ENCODE results near the gene PPP5C. TPM values are rescaled to one million over a fixed set of nuclear protein-coding genes. Genes with fewer than 3 reads are reported as not detected.

The PPP5C gene
- total RNA-seq, 2 donors from 2014 or later = 56.6 to 73.7 TPM

GRCh38 chr19:46345157-46345556 lies 1.7 kb upstream of the PPP5C start:
- DNase-seq (no peak), ATAC-seq (replicated peaks in 1 of 2) (no peak)
- H3K27me3 Mint-ChIP-seq (ENCODE audit: low read depth) = no peaks in the 10 kb centered on the region
- H3K9me3 Mint-ChIP-seq = no peaks in the 10 kb centered on the region
- H3K4me1 Mint-ChIP-seq (ENCODE audit: low read depth) = peaks cover 42% of the 10 kb centered on the region
- H3K4me3 Mint-ChIP-seq = peak overlapping the region; percentile 89 to 95
- H3K36me3 Mint-ChIP-seq (ENCODE audit: insufficient read depth in 2 of 2) = peaks cover 3 to 12% of the 10 kb centered on the region in 2 donors
- no peak overlapping the region for H3K27ac Mint-ChIP-seq

- DNase-seq = no peak
- ATAC-seq (replicated peaks in 1 of 2) = no peak
- H3K4me3 Mint-ChIP-seq = peak overlapping the region; percentile 89 to 95
- peak overlapping the region; percentile 88 for H3K27ac Mint-ChIP-seq
- no peaks in the 10 kb centered on the region for H3K27me3 Mint-ChIP-seq (ENCODE audit: low read depth)
- H3K9me3 Mint-ChIP-seq = no peaks in the 10 kb centered on the region
- peaks cover 3 to 12% of the 10 kb centered on the region in 2 donors for H3K36me3 Mint-ChIP-seq (ENCODE audit: insufficient read depth in 2 of 2)
- peaks cover 65% of the 10 kb centered on the region for H3K4me1 Mint-ChIP-seq (ENCODE audit: low read depth)
Observed at GRCh38 chr19:46347572-46347883, 641 bp downstream of the PPP5C start.

GRCh38 chr19:46347985-46348384 lies 1.1 kb downstream of the PPP5C start:
- peak overlapping the region; percentile 88 for H3K27ac Mint-ChIP-seq
- H3K27me3 Mint-ChIP-seq (ENCODE audit: low read depth) = no peaks in the 10 kb centered on the region
- peaks cover 3 to 12% of the 10 kb centered on the region in 2 donors for H3K36me3 Mint-ChIP-seq (ENCODE audit: insufficient read depth in 2 of 2)
- H3K4me3 Mint-ChIP-seq = peak overlapping the region; percentile 89 to 95
- DNase-seq (no peak), ATAC-seq (replicated peaks in 1 of 2) (no peak)
- H3K4me1 Mint-ChIP-seq (ENCODE audit: low read depth) = peaks cover 65% of the 10 kb centered on the region
- no peaks in the 10 kb centered on the region for H3K9me3 Mint-ChIP-seq

DNA sequence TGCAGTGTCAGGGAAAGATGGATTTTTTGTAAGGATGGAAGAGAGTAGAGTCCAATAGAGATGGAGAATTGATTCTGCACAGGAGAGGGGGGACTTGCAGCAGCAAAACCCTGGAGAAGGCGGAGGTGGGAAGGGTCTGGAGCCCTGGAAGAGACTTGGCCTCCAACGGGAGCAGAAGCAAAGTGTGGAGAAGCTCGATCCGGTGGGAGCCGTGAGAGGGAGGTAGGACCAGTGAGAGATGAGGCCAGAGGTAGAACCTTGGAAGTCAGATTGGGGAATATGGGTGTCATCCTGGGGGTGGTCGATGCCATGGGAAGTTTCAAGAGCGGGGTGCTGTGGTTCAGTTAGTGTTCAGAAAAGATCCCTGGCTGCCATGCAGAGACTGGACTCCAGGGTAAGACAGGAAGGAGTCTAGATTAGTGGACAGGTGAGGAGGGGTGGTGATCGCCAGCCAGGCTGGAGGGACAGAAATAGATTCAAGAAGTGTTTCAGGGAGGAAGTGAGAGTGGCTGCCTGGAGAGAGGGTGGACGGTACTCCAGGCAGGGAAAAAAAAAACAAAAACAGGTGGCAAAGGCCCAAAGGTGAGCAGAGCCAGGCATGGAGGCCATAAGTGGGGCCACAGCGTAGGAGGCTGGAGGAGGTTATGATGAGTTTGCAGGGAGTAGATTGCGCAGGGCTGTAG lies 2.6 kb downstream of the PPP5C start:
- peak overlapping the region; percentile 71 to 95 for H3K4me3 Mint-ChIP-seq
- ATAC-seq (replicated peaks in 1 of 2) (no peak), DNase-seq (no peak)
- no peaks in the 10 kb centered on the region for H3K9me3 Mint-ChIP-seq
- H3K27ac Mint-ChIP-seq = peak overlapping the region; percentile 79
- peaks cover 70% of the 10 kb centered on the region for H3K4me1 Mint-ChIP-seq (ENCODE audit: low read depth)
- H3K36me3 Mint-ChIP-seq (ENCODE audit: insufficient read depth in 2 of 2) = peaks cover 3 to 15% of the 10 kb centered on the region in 2 donors
- no peaks in the 10 kb centered on the region for H3K27me3 Mint-ChIP-seq (ENCODE audit: low read depth)

DNA sequence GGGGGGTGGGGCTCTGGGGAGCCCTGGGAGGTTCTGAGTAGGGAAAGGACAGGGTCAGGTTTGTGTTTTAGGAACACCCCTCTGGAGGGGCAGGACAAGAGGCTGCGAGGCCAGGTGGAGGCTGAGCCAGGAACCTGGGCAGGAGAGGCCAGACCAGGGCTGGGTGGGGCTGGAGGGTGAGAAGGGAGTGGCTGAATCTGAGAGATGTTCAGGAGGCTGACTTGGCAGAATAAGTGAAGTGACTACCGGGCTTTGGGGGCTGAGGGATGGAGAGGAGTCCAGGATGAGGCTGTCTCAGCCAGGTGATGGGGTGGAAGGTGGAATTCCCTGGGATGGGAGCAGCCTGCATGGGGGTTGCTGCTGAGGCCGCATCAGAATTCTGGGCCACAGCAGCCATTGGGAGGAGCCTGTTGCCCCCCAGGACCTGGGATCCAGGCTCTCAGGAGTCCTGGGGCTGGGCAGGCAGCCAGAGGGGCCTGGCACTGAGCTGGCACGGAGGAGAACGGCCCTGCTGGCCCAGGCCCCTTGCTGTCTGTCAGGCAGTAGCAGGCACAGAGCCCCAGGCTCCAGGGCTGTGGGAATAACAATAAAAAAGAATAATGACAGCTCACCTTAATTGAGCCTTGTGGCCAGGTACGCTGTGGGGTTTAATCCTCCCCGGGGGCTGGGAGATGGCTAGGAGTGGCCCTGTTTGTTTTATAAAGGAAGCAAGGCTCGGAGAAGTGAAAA lies 3.3 kb downstream of the PPP5C start:
- no peaks in the 10 kb centered on the region for H3K27me3 Mint-ChIP-seq (ENCODE audit: low read depth)
- no peaks in the 10 kb centered on the region for H3K9me3 Mint-ChIP-seq
- ATAC-seq (replicated peaks in 1 of 2) = no peak
- peaks cover 75% of the 10 kb centered on the region for H3K4me1 Mint-ChIP-seq (ENCODE audit: low read depth)
- H3K4me3 Mint-ChIP-seq = peak overlapping the region; percentile 71 to 95
- peaks cover 3 to 18% of the 10 kb centered on the region in 2 donors for H3K36me3 Mint-ChIP-seq (ENCODE audit: insufficient read depth in 2 of 2)
- peak in 1 of 2 donors; percentile 33 for DNase-seq
- peak overlapping the region; percentile 79 for H3K27ac Mint-ChIP-seq

- peaks cover 75% of the 10 kb centered on the region for H3K4me1 Mint-ChIP-seq (ENCODE audit: low read depth)
- H3K9me3 Mint-ChIP-seq = no peaks in the 10 kb centered on the region
- peak overlapping the region; percentile 71 to 95 for H3K4me3 Mint-ChIP-seq
- DNase-seq (peak; percentile 32 to 46), ATAC-seq (replicated peaks in 1 of 2) (peak in 1 of 2 donors; percentile 23)
- peaks cover 3 to 19% of the 10 kb centered on the region in 2 donors for H3K36me3 Mint-ChIP-seq (ENCODE audit: insufficient read depth in 2 of 2)
- peak overlapping the region; percentile 77 for H3K27ac Mint-ChIP-seq
- no peaks in the 10 kb centered on the region for H3K27me3 Mint-ChIP-seq (ENCODE audit: low read depth)
Observed at GRCh38 chr19:46350758-46351159, 3.9 kb downstream of the PPP5C start.

DNA sequence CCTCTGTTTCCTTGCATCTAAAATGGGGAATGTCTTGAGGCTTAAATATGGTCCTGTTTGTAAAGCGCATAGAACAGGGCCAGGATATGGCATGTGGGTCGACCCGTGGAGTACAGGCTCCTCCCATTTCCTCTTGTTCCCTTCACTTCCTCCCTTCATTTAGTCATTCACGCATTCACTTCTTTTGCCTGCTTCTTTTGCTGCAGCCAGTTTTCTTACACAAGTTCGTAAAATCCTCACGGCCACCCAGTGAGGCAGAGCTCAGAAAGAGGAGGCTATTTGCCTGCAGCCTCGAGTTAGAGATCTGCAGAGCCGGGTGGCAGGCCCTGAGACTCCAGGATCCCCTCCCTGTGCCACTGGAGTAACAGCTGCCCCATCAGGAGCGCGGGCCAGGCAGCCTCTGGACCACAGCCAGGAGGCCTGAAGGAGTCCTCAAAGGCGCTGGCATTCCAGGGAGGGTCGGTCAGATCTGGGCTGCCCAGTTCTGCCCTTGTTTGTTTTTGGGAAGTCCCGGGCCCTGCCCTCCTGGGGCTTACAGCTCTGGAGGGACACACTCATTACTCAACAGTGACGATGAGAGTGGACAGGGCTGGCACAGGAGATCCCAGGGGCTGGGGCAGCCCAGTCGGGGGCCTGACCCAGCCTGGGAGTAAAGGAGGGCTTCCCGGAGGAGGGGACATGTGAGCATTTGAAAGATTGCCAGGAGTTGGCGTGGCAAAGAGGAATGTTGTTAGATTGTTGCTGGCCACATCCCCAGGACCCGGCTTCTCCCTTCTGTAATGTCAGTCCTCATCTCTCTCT lies 4.6 kb downstream of the PPP5C start:
- H3K4me1 Mint-ChIP-seq (ENCODE audit: low read depth) = peaks cover 76% of the 10 kb centered on the region
- peaks cover 3 to 19% of the 10 kb centered on the region in 2 donors for H3K36me3 Mint-ChIP-seq (ENCODE audit: insufficient read depth in 2 of 2)
- DNase-seq = peak; percentile 27 to 33
- H3K9me3 Mint-ChIP-seq = no peaks in the 10 kb centered on the region
- peak overlapping the region; percentile 98 for H3K27ac Mint-ChIP-seq
- no peaks in the 10 kb centered on the region for H3K27me3 Mint-ChIP-seq (ENCODE audit: low read depth)
- H3K4me3 Mint-ChIP-seq = peak overlapping the region; percentile 71 to 95
- ATAC-seq (replicated peaks in 1 of 2) = peak in 1 of 2 donors; percentile 27

GRCh38 chr19:46353730-46354528 lies 7.0 kb downstream of the PPP5C start:
- Mint-ChIP-seq H3K36me3 (ENCODE audit: insufficient read depth in 2 of 2) (peaks cover 0 to 15% of the 10 kb centered on the region in 2 donors), H3K27ac (no peak overlapping the region), H3K4me3 (no peak overlapping the region), H3K27me3 (ENCODE audit: low read depth) (no peaks in the 10 kb centered on the region), H3K9me3 (no peaks in the 10 kb centered on the region), H3K4me1 (ENCODE audit: low read depth) (peaks cover 57% of the 10 kb centered on the region)
- no peak for DNase-seq
- ATAC-seq (replicated peaks in 1 of 2) = no peak

DNA sequence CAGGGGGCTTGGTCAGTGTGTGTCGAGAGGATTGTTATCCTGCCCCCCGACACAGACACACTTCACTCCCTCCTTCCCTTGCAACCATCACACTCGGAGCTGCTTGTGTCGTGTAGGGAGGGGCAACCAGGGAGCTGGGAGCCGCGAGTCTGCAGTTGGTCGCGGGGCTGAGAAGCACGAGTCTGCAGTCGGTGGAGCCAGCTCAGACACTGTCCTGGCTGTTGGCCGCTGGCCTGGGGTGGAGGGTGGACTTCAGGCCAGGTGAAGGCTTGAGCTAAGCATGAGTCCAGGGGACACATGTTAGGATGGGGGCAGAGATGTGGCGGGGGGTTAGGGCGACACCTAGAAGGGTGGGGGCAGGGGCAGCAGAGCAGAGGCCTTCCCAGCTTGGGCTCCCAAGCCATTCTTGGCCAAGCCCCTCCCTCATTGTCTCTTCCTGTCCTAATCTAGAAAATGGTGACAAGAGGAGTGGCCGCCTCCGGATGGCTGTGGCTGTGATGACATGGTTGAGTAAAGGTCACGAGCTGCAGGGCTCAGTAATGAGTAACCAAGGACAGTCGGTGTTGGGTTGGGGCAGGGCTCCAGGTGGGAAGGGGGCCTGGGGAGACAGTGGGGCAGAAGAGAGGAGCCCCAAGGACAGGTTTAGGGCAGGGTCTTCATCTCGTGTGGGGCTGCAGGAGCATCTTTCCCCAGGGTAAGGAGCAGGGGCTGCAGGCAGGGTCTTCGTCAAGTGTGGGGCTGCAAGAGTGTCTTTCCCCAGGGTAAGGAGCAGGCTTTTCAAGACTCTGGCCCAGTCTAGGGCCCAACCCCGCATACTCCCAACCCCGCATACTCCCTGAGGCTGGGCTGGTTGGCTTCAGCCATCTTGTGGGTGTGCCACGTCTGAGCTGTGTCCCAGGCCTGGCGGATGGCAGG lies 8.6 kb downstream of the PPP5C start:
- no peaks in the 10 kb centered on the region for H3K27me3 Mint-ChIP-seq (ENCODE audit: low read depth)
- DNase-seq (peak; percentile 27 to 41), ATAC-seq (replicated peaks in 1 of 2) (peak; percentile 63 to 64)
- no peak overlapping the region for H3K4me3 Mint-ChIP-seq
- H3K36me3 Mint-ChIP-seq (ENCODE audit: insufficient read depth in 2 of 2) = peaks cover 0 to 10% of the 10 kb centered on the region in 2 donors
- peak overlapping the region; percentile 61 for H3K27ac Mint-ChIP-seq
- H3K9me3 Mint-ChIP-seq = no peaks in the 10 kb centered on the region
- peaks cover 43% of the 10 kb centered on the region for H3K4me1 Mint-ChIP-seq (ENCODE audit: low read depth)

GRCh38 chr19:46356149-46357055 lies 9.5 kb downstream of the PPP5C start:
- H3K4me3 Mint-ChIP-seq = no peak overlapping the region
- H3K27me3 Mint-ChIP-seq (ENCODE audit: low read depth) = no peaks in the 10 kb centered on the region
- no peak overlapping the region for H3K27ac Mint-ChIP-seq
- peaks cover 42% of the 10 kb centered on the region for H3K4me1 Mint-ChIP-seq (ENCODE audit: low read depth)
- H3K36me3 Mint-ChIP-seq (ENCODE audit: insufficient read depth in 2 of 2) = peaks cover 0 to 10% of the 10 kb centered on the region in 2 donors
- ATAC-seq (replicated peaks in 1 of 2) (no peak), DNase-seq (no peak)
- H3K9me3 Mint-ChIP-seq = no peaks in the 10 kb centered on the region

Measured in activated T-cell treated with anti-CD3 and anti-CD28 coated beads, Interleukin-2, amount 50 U/mL, for 72 hours (primary cell).